Esophagus squamous epithelium (tissue), 5 donors: ENCODE measurements around the gene ILK. TPM values are rescaled to one million over a fixed set of nuclear protein-coding genes. Genes with fewer than 3 reads are reported as not detected.

Experiments
- DNase-seq: peaks from one replicate; lab custom pipeline; 2025; lab: John Stamatoyannopoulos, UW
- H3K27ac ChIP-seq, 4 donors: fragments of 200-600 bp; sonication (generic); one replicate each; pipeline ENCODE4 v1.5.1; 2016 to 2019; ENCODE audit warnings: mild to moderate bottlenecking in 1 of 4
- H3K27me3 ChIP-seq, 4 donors: fragments of 200-600 bp; sonication (generic); 1 replicate in 3 of 4; 2 replicates in 1 of 4; pipeline versions ENCODE4 v1.5.1 to v1.6.0; 2017 to 2021; ENCODE audit warnings: antibody characterized with exemption in 1 of 4
- H3K36me3 ChIP-seq, 3 donors: fragments of 200-600 bp; sonication (generic); one replicate each; pipeline ENCODE4 v1.5.1; 2016 to 2019
- H3K4me1 ChIP-seq, 3 donors: fragments of 200-600 bp; sonication (generic); one replicate each; pipeline ENCODE4 v1.5.1; 2017 to 2019
- H3K4me3 ChIP-seq, 4 donors: fragments of 200-600 bp; sonication (generic); 1 replicate in 3 of 4; 2 replicates in 1 of 4; pipeline ENCODE4 v1.5.1; 2016 to 2019; ENCODE audit warnings: mild to moderate bottlenecking in 2 of 4, moderate library complexity in 1 of 4
- H3K9me3 ChIP-seq, 3 donors: fragments of 200-600 bp; sonication (generic); one replicate each; pipeline ENCODE4 v1.5.1; 2016 to 2019
- POLR2A ChIP-seq, 4 donors: fragments of 450-650 bp; IDR thresholded peaks; one replicate each; pipeline ENCODE4 v1.6.1; 2017; ENCODE audit warnings: antibody characterized with exemption in 4 of 4, mild to moderate bottlenecking in 4 of 4, moderate library complexity in 3 of 4
- WGBS, 2 donors: methylation state at CpG; one replicate each; pipeline ENCODE4 v1.1.5; 2018; 5-methylcytosine and 5-hydroxymethylcytosine counted together
- intact Hi-C: fragments of 100-400 bp; cut with DNase I; formaldehyde crosslinking; loops from one replicate; pipeline ENCODE4 v1.15.0; 2022
- total RNA-seq, 4 donors: library from RNA; depleted of rRNA; stranded (reverse); fragments of >200 nt; gene quantifications; one replicate each; pipeline ENCODE4 v1.1.0, GENCODE V29; 2016
- TF ChIP-seq, protein P1 (sequence below), 6 experiments: fragments of 450-650 bp in 4 of 6; fragments of 200-600 bp in 2 of 6; sonication (generic) in 2 of 6; IDR thresholded peaks; one replicate each; pipeline ENCODE4 v1.5.1; 2016 to 2019; ENCODE audit warnings: antibody characterized with exemption in 6 of 6, mild to moderate bottlenecking in 4 of 6, moderate library complexity in 4 of 6
- donor health status: DM: yes; HTN: yes; CAD: no.

The ILK gene
- total RNA-seq, 4 donors from 2014 or later = 34.5 to 128 (median 49.5) TPM

- peaks cover 0 to 61% (median 0%) of the 10 kb centered on the region in 4 donors for H3K27me3 ChIP-seq
- WGBS, 2 donors = 49 to 62% methylated on average over 6 to 7 of the region's 9 CpGs
- intact Hi-C loops = no loop called here
- peak overlapping the region; percentile 7 to 73 (median 50) for H3K4me3 ChIP-seq
- no peaks in the 10 kb centered on the region for H3K36me3 ChIP-seq
- H3K4me1 ChIP-seq = peaks cover 0 to 21% (median 0%) of the 10 kb centered on the region in 3 donors
- no peak for TF ChIP-seq POLR2A (IDR thresholded peaks at IDR 0.05)
- TF ChIP-seq, protein P1, sequence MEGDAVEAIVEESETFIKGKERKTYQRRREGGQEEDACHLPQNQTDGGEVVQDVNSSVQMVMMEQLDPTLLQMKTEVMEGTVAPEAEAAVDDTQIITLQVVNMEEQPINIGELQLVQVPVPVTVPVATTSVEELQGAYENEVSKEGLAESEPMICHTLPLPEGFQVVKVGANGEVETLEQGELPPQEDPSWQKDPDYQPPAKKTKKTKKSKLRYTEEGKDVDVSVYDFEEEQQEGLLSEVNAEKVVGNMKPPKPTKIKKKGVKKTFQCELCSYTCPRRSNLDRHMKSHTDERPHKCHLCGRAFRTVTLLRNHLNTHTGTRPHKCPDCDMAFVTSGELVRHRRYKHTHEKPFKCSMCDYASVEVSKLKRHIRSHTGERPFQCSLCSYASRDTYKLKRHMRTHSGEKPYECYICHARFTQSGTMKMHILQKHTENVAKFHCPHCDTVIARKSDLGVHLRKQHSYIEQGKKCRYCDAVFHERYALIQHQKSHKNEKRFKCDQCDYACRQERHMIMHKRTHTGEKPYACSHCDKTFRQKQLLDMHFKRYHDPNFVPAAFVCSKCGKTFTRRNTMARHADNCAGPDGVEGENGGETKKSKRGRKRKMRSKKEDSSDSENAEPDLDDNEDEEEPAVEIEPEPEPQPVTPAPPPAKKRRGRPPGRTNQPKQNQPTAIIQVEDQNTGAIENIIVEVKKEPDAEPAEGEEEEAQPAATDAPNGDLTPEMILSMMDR (IDR thresholded peaks at IDR 0.05) = no peak
- peak overlapping the region in 3 of 4 donors; percentile 70 to 87 (median 83) for H3K27ac ChIP-seq
- H3K9me3 ChIP-seq = no peaks in the 10 kb centered on the region
- DNase-seq = no peak
These were observed 50.9 kb downstream of the ILK start for GRCh38 chr11:6654281-6655019.

GRCh38 chr11:6655020-6655789 lies 51.6 kb downstream of the ILK start:
- intact Hi-C loops = no loop called here
- WGBS, 2 donors = 15 to 33% methylated on average over 1 to 8 of the region's 84 CpGs
- peak overlapping the region; percentile 56 to 87 (median 76) for H3K27ac ChIP-seq
- no peak for DNase-seq
- no peaks in the 10 kb centered on the region for H3K36me3 ChIP-seq
- no peaks in the 10 kb centered on the region for H3K9me3 ChIP-seq
- TF ChIP-seq POLR2A (IDR thresholded peaks at IDR 0.05) = no peak
- peak overlapping the region; percentile 7 to 73 (median 50) for H3K4me3 ChIP-seq
- H3K27me3 ChIP-seq = peaks cover 0 to 57% (median 0%) of the 10 kb centered on the region in 4 donors
- peaks cover 0 to 21% (median 0%) of the 10 kb centered on the region in 3 donors for H3K4me1 ChIP-seq

- Histone ChIP-seq H3K36me3 (no peaks in the 10 kb centered on the region), H3K4me3 (peak within 1 kb of the TSS; percentile 7 to 73 (median 50)), H3K9me3 (no peaks in the 10 kb centered on the region), H3K27ac (peak within 1 kb of the TSS; percentile 56 to 87 (median 76)), H3K27me3 (peaks cover 0 to 56% (median 0%) of the 10 kb centered on the region in 4 donors), H3K4me1 (peaks cover 0 to 21% (median 0%) of the 10 kb centered on the region in 3 donors)
- DNase-seq = no peak
- intact Hi-C loops = no loop called here
- WGBS, 2 donors = 18 to 27% methylated on average over 16 to 23 of the region's 56 CpGs
- TF ChIP-seq POLR2A (IDR thresholded peaks at IDR 0.05) = no peak
- TF ChIP-seq, protein P1 (IDR thresholded peaks at IDR 0.05) = no peak
These were observed 52.4 kb downstream of the ILK start, which contains the start of gene DCHS1 for GRCh38 chr11:6655790-6656583. DCHS1 (minus strand) TSS chr11:6655809; CDS start chr11:6641613, 14,196 bp downstream.

GRCh38 chr11:6656584-6656915 lies 53.0 kb downstream of the ILK start:
- TF ChIP-seq POLR2A (IDR thresholded peaks at IDR 0.05) = no peak
- TF ChIP-seq, protein P1 (IDR thresholded peaks at IDR 0.05) = no peak
- DNase-seq = no peak
- 58 to 62% methylated on average over 3 to 4 of the region's 4 CpGs for WGBS, 2 donors
- Histone ChIP-seq H3K27me3 (peaks cover 0 to 51% (median 0%) of the 10 kb centered on the region in 4 donors), H3K9me3 (no peaks in the 10 kb centered on the region), H3K4me1 (peaks cover 0 to 21% (median 0%) of the 10 kb centered on the region in 3 donors), H3K36me3 (no peaks in the 10 kb centered on the region), H3K4me3 (no peak overlapping the region), H3K27ac (peak overlapping the region in 1 of 4 donors; percentile 83)
- intact Hi-C loops = no loop called here

GRCh38 chr11:6656936-6657335 lies 53.4 kb downstream of the ILK start:
- Histone ChIP-seq H3K4me3 (no peak overlapping the region), H3K36me3 (no peaks in the 10 kb centered on the region), H3K27me3 (peaks cover 0 to 48% (median 0%) of the 10 kb centered on the region in 4 donors), H3K4me1 (peaks cover 0 to 21% (median 0%) of the 10 kb centered on the region in 3 donors), H3K27ac (no peak overlapping the region), H3K9me3 (no peaks in the 10 kb centered on the region)
- intact Hi-C loops = no loop called here
- WGBS, 2 donors = 79% methylated on average over 5 of the region's 5 CpGs
- TF ChIP-seq POLR2A (IDR thresholded peaks at IDR 0.05) = no peak
- TF ChIP-seq, protein P1 (IDR thresholded peaks at IDR 0.05) = no peak
- no peak for DNase-seq
